T-helper 9 cell (primary cell): ENCODE data around the gene MSL3B.

Experiments used
- DNase-seq: peaks from one replicate; pipeline ENCODE4 v3.0.0-alpha.2; 2020

Gene MSL3B

DNA sequence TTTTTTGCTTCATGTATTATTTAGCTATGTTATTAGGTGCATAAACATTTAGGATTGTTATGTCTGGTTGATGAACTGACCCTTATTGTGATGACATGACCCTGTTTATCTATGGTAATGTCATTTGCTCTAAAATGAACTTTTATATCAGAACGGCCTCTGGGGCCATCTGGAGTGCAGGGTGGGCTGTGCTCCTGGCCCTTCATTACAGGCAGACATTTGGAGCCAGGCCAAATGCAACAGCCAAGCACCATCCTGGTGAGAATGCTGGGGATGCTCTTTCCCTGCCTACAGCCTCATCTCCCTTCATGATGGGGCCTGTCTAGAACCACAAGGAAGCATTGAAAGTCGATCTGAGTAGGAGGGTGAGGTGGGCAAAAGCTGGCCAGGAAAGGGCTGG, 51.9 kb downstream of the MSL3B start:
- DNase-seq = no peak

DNA sequence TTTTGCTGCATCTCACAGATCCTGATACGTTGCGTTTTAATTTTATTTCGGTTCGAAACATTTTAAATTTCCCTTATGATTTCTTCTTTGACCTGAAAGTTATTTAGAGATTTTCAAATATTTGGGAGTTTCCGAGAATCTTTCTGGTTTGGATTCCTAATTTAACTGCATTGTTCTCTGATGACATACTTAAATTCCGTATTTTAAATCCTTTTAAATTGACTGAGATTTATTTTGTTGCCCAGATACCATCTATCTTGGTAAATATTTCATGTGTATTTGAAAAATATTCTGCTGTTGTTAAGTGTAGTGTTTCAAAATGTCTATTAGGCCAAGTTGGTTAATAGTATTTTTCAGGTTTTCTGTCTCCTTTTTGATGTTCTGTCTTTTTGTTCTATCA, 52.3 kb downstream of the MSL3B start:
- no peak for DNase-seq
